Adrenal gland (tissue), 5 donors: ENCODE data around the gene XPNPEP3.

Source experiments
- CTCF ChIP-seq, 6 experiments: fragments of 450-650 bp in 4 of 6; fragments of 200-600 bp in 2 of 6; sonication (generic) in 1 of 6; IDR thresholded peaks; 1 replicate in 5 of 6; 2 replicates in 1 of 6; pipeline versions ENCODE4 v1.5.1 to v1.8.0; 2016 to 2021; ENCODE audit warnings: antibody characterized with exemption in 6 of 6, mild to moderate bottlenecking in 2 of 6, moderate library complexity in 1 of 6
- POLR2A ChIP-seq, 2 donors: fragments of 450-650 bp; IDR thresholded peaks; one replicate each; pipeline ENCODE4 v1.6.1; 2017; ENCODE audit warnings: antibody characterized with exemption in 2 of 2, mild to moderate bottlenecking in 2 of 2, moderate library complexity in 1 of 2
- donor health status: DM: no; HTN: no; CAD: no.

- TF ChIP-seq CTCF (IDR thresholded peaks at IDR 0.05), result no peak
- TF ChIP-seq POLR2A (IDR thresholded peaks at IDR 0.05), result no peak
These were observed 51.9 kb downstream of the XPNPEP3 start for GRCh38 chr22:40908895-40909294.
